Neural progenitor cell (in vitro differentiated cells): Measurements from ENCODE around the gene PDZRN4.

Experiments
- CTCF ChIP-seq: fragments of 200-600 bp; sonication (generic); IDR thresholded peaks from 2 replicates; pipeline ENCODE4 v1.5.1; 2017; ENCODE audit warnings: antibody characterized with exemption, mild to moderate bottlenecking
- EZH2 ChIP-seq: fragments of 200-600 bp; sonication (generic); IDR thresholded peaks from 2 replicates; pipeline ENCODE4 v1.6.1; 2017; ENCODE audit warnings: antibody characterized with exemption, mild to moderate bottlenecking, moderate library complexity
- EZH2phosphoT487 ChIP-seq: fragments of 200-600 bp; sonication (generic); IDR thresholded peaks from 2 replicates; pipeline ENCODE4 v1.6.1; 2017; ENCODE audit warnings: antibody characterized with exemption

GRCh38 chr12:41213648-41214047 is 25.5 kb downstream of the PDZRN4 start:
- no peak for TF ChIP-seq CTCF
- no peak for TF ChIP-seq EZH2
- TF ChIP-seq EZH2phosphoT487: no peak
